Smooth muscle cell (in vitro differentiated cells): Measurements from ENCODE around the gene RSPO3. TPM values are rescaled to one million over a fixed set of nuclear protein-coding genes. Genes with fewer than 3 reads are reported as not detected.

ENCODE experiments used
- DNase-seq: peaks from one replicate; lab custom pipeline; 2025; ENCODE audit not compliant: unreplicated experiment; lab: John Stamatoyannopoulos, UW
- H2AFZ ChIP-seq: fragments of 200-600 bp; sonication (generic); 2 replicates; pipeline ENCODE4 v1.6.0; 2016; ENCODE audit warnings: antibody characterized with exemption, low read depth, mild to moderate bottlenecking
- H3F3A ChIP-seq: fragments of 200-600 bp; sonication (generic); 2 replicates; pipeline ENCODE4 v1.6.0; 2017; ENCODE audit warnings: antibody characterized with exemption, low read depth
- H3K27ac ChIP-seq: fragments of 200-600 bp; sonication (generic); 2 replicates; pipeline ENCODE4 v1.5.1; 2016; ENCODE audit warnings: low read depth, mild to moderate bottlenecking
- H3K27me3 ChIP-seq: fragments of 200-600 bp; sonication (generic); 2 replicates; pipeline ENCODE4 v1.6.1; 2016; ENCODE audit warnings: low read depth, mild to moderate bottlenecking
- H3K36me3 ChIP-seq: fragments of 200-600 bp; sonication (generic); 2 replicates; pipeline ENCODE4 v1.5.1; 2016; ENCODE audit warnings: low read depth
- H3K4me1 ChIP-seq: fragments of 200-600 bp; sonication (generic); 2 replicates; pipeline ENCODE4 v1.5.1; 2016; ENCODE audit warnings: low read depth
- H3K4me2 ChIP-seq: fragments of 200-600 bp; sonication (generic); 2 replicates; pipeline ENCODE4 v1.6.0; 2016; ENCODE audit warnings: mild to moderate bottlenecking
- H3K4me3 ChIP-seq: fragments of 200-600 bp; sonication (generic); 2 replicates; pipeline ENCODE4 v1.5.1; 2016; ENCODE audit warnings: mild to moderate bottlenecking
- H3K79me2 ChIP-seq: fragments of 200-600 bp; sonication (generic); 2 replicates; pipeline ENCODE4 v1.6.0; 2016; ENCODE audit warnings: low read depth, mild to moderate bottlenecking
- H3K9ac ChIP-seq: fragments of 200-600 bp; sonication (generic); 2 replicates; pipeline ENCODE4 v1.6.0; 2016; ENCODE audit warnings: low read depth
- H3K9me3 ChIP-seq: fragments of 200-600 bp; sonication (generic); replicated peaks from 2 replicates; pipeline ENCODE4 v1.5.1; 2016; ENCODE audit warnings: low read depth
- H4K20me1 ChIP-seq: fragments of 200-600 bp; sonication (generic); 2 replicates; pipeline ENCODE4 v1.6.0; 2016; ENCODE audit warnings: low read depth
- CTCF ChIP-seq: fragments of 200-600 bp; sonication (generic); IDR thresholded peaks from 2 replicates; pipeline ENCODE4 v1.5.1; 2017; ENCODE audit warnings: borderline replicate concordance, mild to moderate bottlenecking, antibody characterized with exemption; ENCODE audit not compliant: insufficient read depth, poor library complexity, severe bottlenecking
- WGBS: methylation state at CpG from one replicate; pipeline ENCODE4 v1.1.7; 2016; ENCODE audit warnings: low lambda C conversion rate; 5-methylcytosine and 5-hydroxymethylcytosine counted together
- polyA plus RNA-seq: library from polyadenylated mRNA; unstranded; fragments of >200 nt; fragmentation: Nextera tagmentation; extraction: Ambion mirVana; gene quantifications from 2 replicates; pipeline ENCODE4 v1.2.1, GENCODE V29; 2016
- total RNA-seq: library from RNA; depleted of rRNA; stranded (reverse); fragments of >200 nt; gene quantifications from 2 replicates; pipeline ENCODE4 v1.2.3, GENCODE V29; 2014

Gene RSPO3
- total and polyA plus RNA-seq, 2 experiments from 2014 or later = 28.8 to 70.1 TPM

GRCh38 chr6:127177030-127177922, 58.8 kb downstream of the RSPO3 start:
- 37% methylated on average over 4 of the region's 4 CpGs for WGBS
- Histone ChIP-seq H3K4me2 (peak overlapping the region; percentile 77), H3K27me3 (no peaks in the 10 kb centered on the region)

GRCh38 chr6:127177923-127178231, 59.4 kb downstream of the RSPO3 start:
- H2AFZ ChIP-seq = no peak overlapping the region
- peaks cover 11% of the 10 kb centered on the region for H3F3A ChIP-seq
- no peak for TF ChIP-seq CTCF
- H3K27ac ChIP-seq = peak overlapping the region; percentile 90
- no peaks in the 10 kb centered on the region for H3K27me3 ChIP-seq
- peaks cover 55% of the 10 kb centered on the region for H3K4me1 ChIP-seq
- H3K9me3 ChIP-seq = no peaks in the 10 kb centered on the region
- no peak overlapping the region for H3K9ac ChIP-seq
- WGBS = 38% methylated on average over 1 of the region's 1 CpG
- no peaks in the 10 kb centered on the region for H4K20me1 ChIP-seq
- H3K4me2 ChIP-seq = peak overlapping the region; percentile 77
- H3K79me2 ChIP-seq = no peaks in the 10 kb centered on the region
- H3K4me3 ChIP-seq = no peak overlapping the region
- no peaks in the 10 kb centered on the region for H3K36me3 ChIP-seq
- DNase-seq = no peak

More at GRCh38 chr6:127177030-127177922, 58.8 kb downstream of the RSPO3 start:
- TF ChIP-seq CTCF = no peak
- no peaks in the 10 kb centered on the region for H3K79me2 ChIP-seq
- no peaks in the 10 kb centered on the region for H4K20me1 ChIP-seq
- H3K27ac ChIP-seq = peak overlapping the region; percentile 90
- H3K9ac ChIP-seq = peak overlapping the region; percentile 26
- no peak for DNase-seq
- no peaks in the 10 kb centered on the region for H3K9me3 ChIP-seq
- no peak overlapping the region for H2AFZ ChIP-seq
- peaks cover 11% of the 10 kb centered on the region for H3F3A ChIP-seq
- H3K4me3 ChIP-seq = no peak overlapping the region
- H3K36me3 ChIP-seq = no peaks in the 10 kb centered on the region
- H3K4me1 ChIP-seq = peaks cover 56% of the 10 kb centered on the region

GRCh38 chr6:127178746-127179145, 60.3 kb downstream of the RSPO3 start:
- 32% methylated on average over 1 of the region's 1 CpG for WGBS
- no peak for TF ChIP-seq CTCF
- no peaks in the 10 kb centered on the region for H3K27me3 ChIP-seq
- no peak overlapping the region for H3K4me3 ChIP-seq
- H3K79me2 ChIP-seq = no peaks in the 10 kb centered on the region
- H3K9ac ChIP-seq = no peak overlapping the region
- peak overlapping the region; percentile 70 for H3K4me2 ChIP-seq
- no peaks in the 10 kb centered on the region for H3K9me3 ChIP-seq
- no peak overlapping the region for H2AFZ ChIP-seq
- H3F3A ChIP-seq = peaks cover 11% of the 10 kb centered on the region
- no peak for DNase-seq
- peak overlapping the region; percentile 90 for H3K27ac ChIP-seq
- no peaks in the 10 kb centered on the region for H3K36me3 ChIP-seq
- H3K4me1 ChIP-seq = peaks cover 52% of the 10 kb centered on the region
- no peaks in the 10 kb centered on the region for H4K20me1 ChIP-seq

GRCh38 chr6:127180426-127180825, 62.0 kb downstream of the RSPO3 start:
- no peak for DNase-seq
- Histone ChIP-seq H3F3A (peaks cover 11% of the 10 kb centered on the region), H3K4me2 (peak overlapping the region; percentile 68), H4K20me1 (no peaks in the 10 kb centered on the region), H3K4me1 (peaks cover 44% of the 10 kb centered on the region), H3K4me3 (no peak overlapping the region), H3K9ac (no peak overlapping the region), H3K36me3 (no peaks in the 10 kb centered on the region), H3K27me3 (no peaks in the 10 kb centered on the region), H3K79me2 (no peaks in the 10 kb centered on the region), H3K27ac (peak overlapping the region; percentile 90), H3K9me3 (no peaks in the 10 kb centered on the region), H2AFZ (no peak overlapping the region)
- TF ChIP-seq CTCF = no peak
